ENCODE measurements around the gene NACC1. TPM values are rescaled to one million over a fixed set of nuclear protein-coding genes. Genes with fewer than 3 reads are reported as not detected.
"Not testable (repeated sequence)": the region's sequence is repeated elsewhere in the genome, so short reads cannot be mapped to it uniquely, and the experiment has no call there.

Gene NACC1
- total and polyA plus RNA-seq, 4 donors = 0.86 to 24.7 (median 17.7) TPM

GRCh38 chr19:13146763-13147563 lies 28.9 kb downstream of the NACC1 start (continued):
- no peak for TF ChIP-seq ZBTB33 (IDR thresholded peaks at IDR 0.05)
- no peak for TF ChIP-seq FOXA1 (IDR thresholded peaks at IDR 0.05)

GRCh38 chr19:13149173-13149627 lies 31.1 kb downstream of the NACC1 start:
- H3K4me3 ChIP-seq (ENCODE audit: low read depth in 1 of 3, low read length in 3 of 3) = peak overlapping the region; percentile 75 to 89 (median 80)
- not testable (repeated sequence) for H3K9me3 ChIP-seq (ENCODE audit: control insufficient read depth in 4 of 4, low read length in 3 of 4); H3K36me3 ChIP-seq (ENCODE audit: control insufficient read depth in 4 of 4, insufficient read depth in 3 of 4, low read depth in 1 of 4, low read length in 3 of 4); H3K27me3 ChIP-seq (ENCODE audit: control insufficient read depth in 4 of 4, insufficient read depth in 4 of 4, low read length in 3 of 4)
- peak overlapping the region; percentile 2 to 32 for H3K9ac ChIP-seq (ENCODE audit: low read depth in 1 of 2, low read length in 2 of 2)
- peaks cover 0 to 14% (median 11%) of the 10 kb centered on the region in 4 donors for H3K4me1 ChIP-seq (ENCODE audit: control insufficient read depth in 4 of 4, insufficient read depth in 4 of 4, low read length in 3 of 4)
- peak; percentile 43 for DNase-seq (ENCODE audit: low spot score)
- peak overlapping the region; percentile 98 for H3K27ac ChIP-seq (ENCODE audit: low read depth in 1 of 2, low read length in 2 of 2)
- TF ChIP-seq HNF4A (conservative IDR thresholded peaks at IDR 0.05) = peak in 1 of 2 donors; percentile 32
- TF ChIP-seq NR2F2 (IDR thresholded peaks at IDR 0.05) = peak; percentile 56
- TF ChIP-seq RXRA (IDR thresholded peaks at IDR 0.05) = peak in 1 of 2 donors; percentile 37
- WGBS = 16% methylated on average over 17 of the region's 17 CpGs

GRCh38 chr19:13149628-13150186 lies 31.6 kb downstream of the NACC1 start:
- Histone ChIP-seq H3K27ac (ENCODE audit: low read depth in 1 of 2, low read length in 2 of 2) (peak overlapping the region; percentile 98), H3K9me3 (ENCODE audit: control insufficient read depth in 4 of 4, low read length in 3 of 4) (no peaks in the 10 kb centered on the region), H3K36me3 (ENCODE audit: control insufficient read depth in 4 of 4, insufficient read depth in 3 of 4, low read depth in 1 of 4, low read length in 3 of 4) (peaks cover 0 to 5% (median 1%) of the 10 kb centered on the region in 4 donors), H3K9ac (ENCODE audit: low read depth in 1 of 2, low read length in 2 of 2) (peak overlapping the region; percentile 32 to 78), H3K27me3 (ENCODE audit: control insufficient read depth in 4 of 4, insufficient read depth in 4 of 4, low read length in 3 of 4) (no peaks in the 10 kb centered on the region), H3K4me1 (ENCODE audit: control insufficient read depth in 4 of 4, insufficient read depth in 4 of 4, low read length in 3 of 4) (peaks cover 0 to 14% (median 11%) of the 10 kb centered on the region in 4 donors), H3K4me3 (ENCODE audit: low read depth in 1 of 3, low read length in 3 of 3) (peak overlapping the region; percentile 75 to 89 (median 80))
- peak; percentile 45 for DNase-seq (ENCODE audit: low spot score)
- TF ChIP-seq CTCF (IDR thresholded peaks at IDR 0.05; ENCODE audit: low read depth, low read length, missing input control) = no peak
- no peak for TF ChIP-seq EGR1 (IDR thresholded peaks at IDR 0.05; ENCODE audit: low read depth in 2 of 2)
- no peak for TF ChIP-seq YY1 (IDR thresholded peaks at IDR 0.05)
- TF ChIP-seq SP1 (IDR thresholded peaks at IDR 0.05) = no peak
- no peak for TF ChIP-seq TAF1 (conservative IDR thresholded peaks at IDR 0.05)
- no peak for TF ChIP-seq HNF4G (IDR thresholded peaks at IDR 0.05)
- TF ChIP-seq FOXA2 (IDR thresholded peaks at IDR 0.05) = no peak
- TF ChIP-seq FOXA1 (IDR thresholded peaks at IDR 0.05) = no peak
- TF ChIP-seq ZBTB33 (IDR thresholded peaks at IDR 0.05) = no peak
- TF ChIP-seq RXRA (IDR thresholded peaks at IDR 0.05) = no peak
- no peak for TF ChIP-seq ATF3 (IDR thresholded peaks at IDR 0.05)
- no peak for TF ChIP-seq GABPA (IDR thresholded peaks at IDR 0.05 in 1 of 2, conservative IDR thresholded peaks at IDR 0.05 in 1 of 2)
- TF ChIP-seq JUND (IDR thresholded peaks at IDR 0.05) = no peak
- TF ChIP-seq MAX (IDR thresholded peaks at IDR 0.05) = no peak
- no peak for TF ChIP-seq HNF4A (conservative IDR thresholded peaks at IDR 0.05)
- no peak for TF ChIP-seq NR2F2 (IDR thresholded peaks at IDR 0.05)
- no peak for TF ChIP-seq REST (IDR thresholded peaks at IDR 0.05)
- TF ChIP-seq RAD21 (IDR thresholded peaks at IDR 0.05) = no peak
- WGBS = under 1% methylated on average over 46 of the region's 46 CpGs
